SK-N-SH (cell line): ENCODE measurements around the gene NHLRC3. TPM values are rescaled to one million over a fixed set of nuclear protein-coding genes. Genes with fewer than 3 reads are reported as not detected.

Experiments
- CTCF ChIA-PET: fragments of 300-600, 350-600 bp; formaldehyde crosslinking; extraction: SDS; loops from one replicate; lab custom pipeline; 2021; lab: Yijun Ruan, JAX
- POLR2A ChIA-PET: fragments of 350-600 bp; sonication (Branson Sonifier 250); formaldehyde crosslinking; extraction: SDS; loops from one replicate; lab custom pipeline; 2020; ENCODE audit warnings: antibody characterized with exemption, inconsistent platforms; lab: Yijun Ruan, JAX
- DNase-seq: peaks from one replicate; pipeline ENCODE4 v3.0.0; 2012
- H2AFZ ChIP-seq: fragments of 200-600 bp; sonication (generic); 2 replicates; pipeline ENCODE4 v1.8.1; 2016; ENCODE audit warnings: antibody characterized with exemption, mild to moderate bottlenecking, low read depth
- H3F3A ChIP-seq: fragments of 200-600 bp; sonication (generic); replicated peaks from 2 replicates; pipeline ENCODE3; 2016; ENCODE audit warnings: antibody characterized with exemption, mild to moderate bottlenecking; ENCODE audit not compliant: insufficient read depth
- H3K27ac ChIP-seq, 2 experiments: fragments of 200-500 bp in 1 of 2; fragments of 200-600 bp in 1 of 2; sonication (Bioruptor generic) in 1 of 2; sonication (generic), shearing (Covaris generic) in 1 of 2; 2 replicates each; pipeline versions ENCODE4 v1.5.1 to v1.6.1; 2014 to 2016; ENCODE audit warnings: low read depth in 2 of 2, inconsistent platforms in 1 of 2, low read length in 1 of 2, mild to moderate bottlenecking in 1 of 2, mixed read lengths in 1 of 2
- H3K27me3 ChIP-seq: fragments of 200-600 bp; sonication (generic), shearing (Covaris generic); 2 replicates; pipeline ENCODE4 v1.6.1; 2016; ENCODE audit warnings: mixed run types; ENCODE audit not compliant: insufficient read depth
- H3K36me3 ChIP-seq, 2 experiments: fragments of 200-500 bp in 1 of 2; fragments of 200-600 bp in 1 of 2; sonication (Bioruptor generic) in 1 of 2; sonication (generic) in 1 of 2; replicated peaks in 1 of 2; 2 replicates each; pipeline versions ENCODE3 to v1.5.1; 2014 to 2016; ENCODE audit warnings: low read length in 1 of 2, mild to moderate bottlenecking in 1 of 2; ENCODE audit not compliant: insufficient read depth in 2 of 2, control insufficient read depth in 1 of 2
- H3K4me1 ChIP-seq, 2 experiments: fragments of 200-500 bp in 1 of 2; fragments of 200-600 bp in 1 of 2; sonication (Bioruptor generic) in 1 of 2; sonication (generic), shearing (Covaris generic) in 1 of 2; 2 replicates each; pipeline versions ENCODE4 v1.5.1 to v1.6.1; 2014 to 2016; ENCODE audit warnings: low read depth in 1 of 2, low read length in 1 of 2, mixed run types in 1 of 2; ENCODE audit not compliant: insufficient read depth in 2 of 2, control insufficient read depth in 1 of 2
- H3K4me2 ChIP-seq: fragments of 200-600 bp; sonication (generic), shearing (Covaris generic); 2 replicates; pipeline ENCODE4 v1.6.1; 2017; ENCODE audit warnings: mixed run types
- H3K4me3 ChIP-seq, 2 experiments: fragments of 200-500 bp in 1 of 2; fragments of 200-600 bp in 1 of 2; sonication (Bioruptor generic) in 1 of 2; sonication (generic), shearing (Covaris generic) in 1 of 2; 2 replicates each; pipeline versions ENCODE4 v1.5.1 to v1.8.1; 2014 to 2016; ENCODE audit warnings: low read depth in 2 of 2, inconsistent platforms in 1 of 2, low read length in 1 of 2, mild to moderate bottlenecking in 1 of 2, mixed read lengths in 1 of 2, moderate library complexity in 1 of 2
- H3K79me2 ChIP-seq: fragments of 200-600 bp; sonication (generic); 2 replicates; pipeline ENCODE4 v1.8.1; 2017; ENCODE audit warnings: mild to moderate bottlenecking; ENCODE audit not compliant: insufficient read depth
- H3K9ac ChIP-seq: fragments of 200-600 bp; sonication (generic); 2 replicates; pipeline ENCODE4 v1.6.1; 2017; ENCODE audit warnings: mixed run types
- H3K9me2 ChIP-seq: fragments of 200-600 bp; sonication (generic); 2 replicates; pipeline ENCODE4 v1.6.1; 2017; ENCODE audit warnings: mixed run types
- H3K9me3 ChIP-seq: fragments of 200-600 bp; sonication (generic); 2 replicates; pipeline ENCODE4 v1.6.1; 2017; ENCODE audit warnings: mixed run types, mild to moderate bottlenecking, moderate library complexity
- H4K20me1 ChIP-seq: fragments of 200-600 bp; sonication (generic); 2 replicates; pipeline ENCODE4 v1.6.1; 2017; ENCODE audit warnings: mild to moderate bottlenecking, mixed run types; ENCODE audit not compliant: insufficient read depth
- CHD2 ChIP-seq: fragments of 150-350 bp; IDR thresholded peaks from 2 replicates; pipeline ENCODE4 v1.6.1; 2018; ENCODE audit warnings: low read length; ENCODE audit not compliant: partially characterized antibody
- EP300 ChIP-seq, 2 experiments: IDR thresholded peaks; 2 replicates each; pipeline versions ENCODE4 v1.4.0 to v1.6.1; 2012; ENCODE audit warnings: borderline replicate concordance in 1 of 2, low read depth in 1 of 2, low read length in 1 of 2
- EZH2phosphoT487 ChIP-seq: fragments of 200-600 bp; sonication (generic); IDR thresholded peaks from 2 replicates; pipeline ENCODE4 v1.6.1; 2017; ENCODE audit warnings: low read depth, mixed run types, mild to moderate bottlenecking, antibody characterized with exemption, moderate library complexity, borderline replicate concordance
- FOXM1 ChIP-seq: IDR thresholded peaks from 2 replicates; pipeline ENCODE4 v1.4.0; 2012; ENCODE audit warnings: low read depth, mild to moderate bottlenecking
- GATA2 ChIP-seq: sonication (generic); formaldehyde crosslinking; IDR thresholded peaks from 2 replicates; pipeline ENCODE4 v1.5.0; 2020; ENCODE audit warnings: mild to moderate bottlenecking, missing genetic modification reagents
- JUND ChIP-seq: IDR thresholded peaks from 2 replicates; pipeline ENCODE4 v1.4.0; 2012
- NFIC ChIP-seq: IDR thresholded peaks from 2 replicates; pipeline ENCODE4 v1.4.0; 2012; ENCODE audit warnings: borderline replicate concordance
- POLR2AphosphoS5 ChIP-seq: IDR thresholded peaks from 2 replicates; pipeline ENCODE4 v1.6.1; 2012; ENCODE audit warnings: low read depth, low read length
- RAD21 ChIP-seq: IDR thresholded peaks from 2 replicates; pipeline ENCODE4 v1.6.1; 2012; ENCODE audit warnings: mild to moderate bottlenecking, low read length
- RCOR1 ChIP-seq: fragments of 150-350 bp; IDR thresholded peaks from 2 replicates; pipeline ENCODE4 v1.6.1; 2017; ENCODE audit warnings: antibody characterized with exemption, low read length
- REST ChIP-seq: IDR thresholded peaks from 2 replicates; pipeline ENCODE4 v1.6.1; 2012; ENCODE audit warnings: mild to moderate bottlenecking, low read depth, low read length, moderate library complexity
- RFX5 ChIP-seq: IDR thresholded peaks from 2 replicates; pipeline ENCODE4 v1.6.1; 2012; ENCODE audit warnings: mild to moderate bottlenecking, improper control_type of control experiment, low read length
- RXRA ChIP-seq: IDR thresholded peaks from 2 replicates; pipeline ENCODE4 v1.4.0; 2012; ENCODE audit warnings: low read depth, mild to moderate bottlenecking, borderline replicate concordance
- SIN3A ChIP-seq: IDR thresholded peaks from 2 replicates; pipeline ENCODE4 v1.6.1; 2012; ENCODE audit warnings: low read depth, mild to moderate bottlenecking, low read length, moderate library complexity, borderline replicate concordance
- TAF1 ChIP-seq: IDR thresholded peaks from 2 replicates; pipeline ENCODE4 v1.6.1; 2012; ENCODE audit warnings: low read depth, mild to moderate bottlenecking, low read length, moderate library complexity, borderline replicate concordance
- TEAD4 ChIP-seq: IDR thresholded peaks from 2 replicates; pipeline ENCODE4 v1.4.0; 2012; ENCODE audit warnings: mild to moderate bottlenecking, borderline replicate concordance; ENCODE audit not compliant: insufficient read depth
- YY1 ChIP-seq: IDR thresholded peaks from 2 replicates; pipeline ENCODE4 v1.4.0; 2012; ENCODE audit warnings: low read depth, mild to moderate bottlenecking
- ZBTB33 ChIP-seq: IDR thresholded peaks from 2 replicates; pipeline ENCODE4 v1.4.0; 2012; ENCODE audit warnings: low read depth, borderline replicate concordance
- WGBS: methylation state at CpG from one replicate; pipeline ENCODE4 v1.1.6; 2017; ENCODE audit warnings: low lambda C conversion rate; 5-methylcytosine and 5-hydroxymethylcytosine counted together
- polyA plus RNA-seq, 3 experiments: library from polyadenylated mRNA; depleted of rRNA; stranded (reverse); fragments of >200 nt; gene quantifications; 2 replicates each; pipeline ENCODE4 v1.2.3, GENCODE V29; 2012
- TF ChIP-seq, protein P1 (sequence below): fragments of 150-350 bp; IDR thresholded peaks from 2 replicates; pipeline ENCODE4 v1.6.1; 2016; ENCODE audit warnings: mild to moderate bottlenecking, low read depth, low read length

NHLRC3 gene
- polyA plus RNA-seq, 1 of the 3 experiments (the other 2 are of a cell fraction): 7.1 TPM

DNA sequence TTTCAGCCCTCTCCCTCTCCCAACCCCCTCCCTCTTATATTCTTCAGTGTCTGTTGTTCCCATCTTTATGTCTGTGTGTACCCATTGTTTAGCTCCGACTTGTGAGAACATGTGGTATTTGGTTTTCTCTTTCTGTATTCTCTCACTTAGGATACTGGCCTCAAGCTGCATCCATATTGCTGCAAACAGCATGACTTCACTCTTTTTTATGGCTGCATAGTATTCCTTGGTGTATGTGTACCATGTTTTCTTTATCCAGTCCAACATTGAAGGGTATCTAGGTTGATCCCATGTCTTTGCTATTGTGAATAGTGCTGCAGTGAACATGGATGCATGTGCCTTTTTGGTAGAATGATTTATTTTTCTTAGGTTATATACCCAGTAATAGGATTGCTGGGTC is 17.8 kb downstream of the NHLRC3 start:
- Histone ChIP-seq H3F3A (no peaks in the 10 kb centered on the region), H3K4me3 (no peak overlapping the region), H2AFZ (no peak overlapping the region), H3K9me3 (no peaks in the 10 kb centered on the region), H3K36me3 (no peaks in the 10 kb centered on the region), H4K20me1 (no peaks in the 10 kb centered on the region), H3K4me1 (no peaks in the 10 kb centered on the region; a peak in 1 of 4 replicates), H3K27ac (no peak overlapping the region), H3K9me2 (no peaks in the 10 kb centered on the region), H3K27me3 (no peaks in the 10 kb centered on the region), H3K79me2 (no peaks in the 10 kb centered on the region), H3K4me2 (no peak overlapping the region), H3K9ac (no peak overlapping the region)
- no peak for TF ChIP-seq POLR2AphosphoS5
- TF ChIP-seq REST: no peak
- TF ChIP-seq EP300 (IDR thresholded peaks at IDR 0.05; ENCODE audit: borderline replicate concordance in 1 of 2, low read depth in 1 of 2, low read length in 1 of 2): no peak
- no peak for TF ChIP-seq RAD21
- TF ChIP-seq TEAD4: no peak
- TF ChIP-seq SIN3A: no peak
- no peak for TF ChIP-seq YY1
- TF ChIP-seq RCOR1: no peak
- no peak for TF ChIP-seq ZBTB33
- no peak for TF ChIP-seq GATA2 (CRISPR knock-in tag)
- TF ChIP-seq CHD2: no peak
- no peak for TF ChIP-seq RFX5
- TF ChIP-seq RXRA: no peak
- TF ChIP-seq JUND: no peak
- TF ChIP-seq NFIC: no peak
- TF ChIP-seq, protein P1, sequence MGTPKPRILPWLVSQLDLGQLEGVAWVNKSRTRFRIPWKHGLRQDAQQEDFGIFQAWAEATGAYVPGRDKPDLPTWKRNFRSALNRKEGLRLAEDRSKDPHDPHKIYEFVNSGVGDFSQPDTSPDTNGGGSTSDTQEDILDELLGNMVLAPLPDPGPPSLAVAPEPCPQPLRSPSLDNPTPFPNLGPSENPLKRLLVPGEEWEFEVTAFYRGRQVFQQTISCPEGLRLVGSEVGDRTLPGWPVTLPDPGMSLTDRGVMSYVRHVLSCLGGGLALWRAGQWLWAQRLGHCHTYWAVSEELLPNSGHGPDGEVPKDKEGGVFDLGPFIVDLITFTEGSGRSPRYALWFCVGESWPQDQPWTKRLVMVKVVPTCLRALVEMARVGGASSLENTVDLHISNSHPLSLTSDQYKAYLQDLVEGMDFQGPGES: no peak
- TF ChIP-seq FOXM1: no peak
- TF ChIP-seq TAF1: no peak
- no peak for TF ChIP-seq EZH2phosphoT487
- no peak for DNase-seq
- POLR2A ChIA-PET: no interaction called here
- CTCF ChIA-PET: interaction anchor here (1.6 kb wide), 1 partner anchor 556 kb away, joined by 4 read pairs; no protein-coding TSS in a partner anchor
- 86% methylated on average over 1 of the region's 1 CpG for WGBS
